GM20000 (cell line): Measurements from ENCODE around the gene KRTAP12-4.
"Not testable (repeated sequence)": the region's sequence is repeated elsewhere in the genome, so short reads cannot be mapped to it uniquely, and the experiment has no call there.

ENCODE experiments used
- DNase-seq: peaks from one replicate; pipeline ENCODE4 v3.0.0; 2012; ENCODE audit warnings: low spot score
- TF ChIP-seq, protein P1 (sequence below): IDR thresholded peaks from 2 replicates; pipeline ENCODE4 v1.5.1; 2012; ENCODE audit warnings: mild to moderate bottlenecking, control low read depth; ENCODE audit errors: extremely low read depth, missing control alignments

The KRTAP12-4 gene

DNA sequence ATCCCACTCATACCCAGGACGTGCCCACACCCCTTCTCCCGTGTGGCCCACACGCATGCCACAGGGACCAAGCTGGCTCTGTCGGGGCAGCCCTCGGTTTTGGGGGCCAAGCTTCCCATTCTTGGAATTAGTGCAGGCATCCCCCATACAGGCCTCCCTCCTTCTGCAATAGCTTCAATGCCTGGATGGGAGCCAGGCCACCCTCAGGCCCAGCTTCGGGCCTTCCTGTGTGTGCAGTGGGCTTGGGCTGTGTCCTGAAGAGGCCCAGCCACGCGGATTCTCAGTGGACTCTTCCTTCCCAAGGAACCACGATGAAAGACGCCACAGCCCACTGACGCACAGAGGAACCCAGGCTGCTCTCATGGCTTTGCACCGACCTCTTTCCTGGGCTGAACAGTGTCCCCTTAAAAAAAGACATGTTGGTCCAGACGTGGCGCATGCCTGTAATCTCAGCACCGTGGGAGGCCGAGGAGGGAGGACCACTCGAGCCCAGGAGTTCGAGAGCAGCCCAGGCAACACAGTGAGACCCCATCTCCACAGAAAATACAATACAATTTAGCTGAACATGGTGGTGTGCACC is 4.8 kb downstream of the KRTAP12-4 start:
- TF ChIP-seq, protein P1, sequence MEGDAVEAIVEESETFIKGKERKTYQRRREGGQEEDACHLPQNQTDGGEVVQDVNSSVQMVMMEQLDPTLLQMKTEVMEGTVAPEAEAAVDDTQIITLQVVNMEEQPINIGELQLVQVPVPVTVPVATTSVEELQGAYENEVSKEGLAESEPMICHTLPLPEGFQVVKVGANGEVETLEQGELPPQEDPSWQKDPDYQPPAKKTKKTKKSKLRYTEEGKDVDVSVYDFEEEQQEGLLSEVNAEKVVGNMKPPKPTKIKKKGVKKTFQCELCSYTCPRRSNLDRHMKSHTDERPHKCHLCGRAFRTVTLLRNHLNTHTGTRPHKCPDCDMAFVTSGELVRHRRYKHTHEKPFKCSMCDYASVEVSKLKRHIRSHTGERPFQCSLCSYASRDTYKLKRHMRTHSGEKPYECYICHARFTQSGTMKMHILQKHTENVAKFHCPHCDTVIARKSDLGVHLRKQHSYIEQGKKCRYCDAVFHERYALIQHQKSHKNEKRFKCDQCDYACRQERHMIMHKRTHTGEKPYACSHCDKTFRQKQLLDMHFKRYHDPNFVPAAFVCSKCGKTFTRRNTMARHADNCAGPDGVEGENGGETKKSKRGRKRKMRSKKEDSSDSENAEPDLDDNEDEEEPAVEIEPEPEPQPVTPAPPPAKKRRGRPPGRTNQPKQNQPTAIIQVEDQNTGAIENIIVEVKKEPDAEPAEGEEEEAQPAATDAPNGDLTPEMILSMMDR = no peak
- no peak for DNase-seq

DNA sequence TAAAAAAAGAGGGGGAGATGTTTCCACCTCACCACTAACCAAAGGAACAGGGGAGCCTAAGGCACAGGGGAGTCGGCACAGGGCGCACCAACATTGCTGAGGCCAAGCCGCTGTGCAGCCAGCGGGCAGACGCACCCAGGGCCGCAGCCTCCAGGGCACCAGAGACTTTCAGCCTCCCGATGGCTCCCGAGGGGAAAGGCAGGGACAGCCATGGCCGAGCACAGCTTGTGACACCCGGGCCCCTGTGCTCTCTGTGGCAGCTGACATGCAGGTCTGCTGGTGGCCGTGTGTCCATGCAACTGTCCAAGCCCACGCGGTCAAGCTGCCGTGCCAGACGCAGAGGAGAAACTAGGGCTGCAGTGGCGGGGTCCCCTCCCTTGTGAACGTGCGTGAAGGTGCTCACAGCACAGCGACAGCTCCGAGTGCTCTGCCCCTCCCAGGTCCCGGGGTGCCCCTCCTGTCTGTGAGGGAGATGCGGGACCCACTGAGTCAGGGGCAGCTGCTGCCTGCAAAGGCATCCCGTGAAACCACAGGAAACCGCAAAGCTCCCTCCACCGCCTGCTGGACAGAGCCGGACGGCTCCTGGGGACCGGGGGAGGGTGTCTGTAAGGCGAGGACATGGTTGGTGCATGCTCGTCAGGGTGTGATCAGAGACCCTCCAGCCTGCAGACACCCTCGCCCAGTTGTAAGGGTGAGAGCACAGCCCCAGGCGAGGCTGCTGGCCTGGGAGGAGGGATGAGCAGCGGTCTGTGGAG is 5.7 kb downstream of the KRTAP12-4 start:
- TF ChIP-seq, protein P1 = no peak
- no peak for DNase-seq

DNA sequence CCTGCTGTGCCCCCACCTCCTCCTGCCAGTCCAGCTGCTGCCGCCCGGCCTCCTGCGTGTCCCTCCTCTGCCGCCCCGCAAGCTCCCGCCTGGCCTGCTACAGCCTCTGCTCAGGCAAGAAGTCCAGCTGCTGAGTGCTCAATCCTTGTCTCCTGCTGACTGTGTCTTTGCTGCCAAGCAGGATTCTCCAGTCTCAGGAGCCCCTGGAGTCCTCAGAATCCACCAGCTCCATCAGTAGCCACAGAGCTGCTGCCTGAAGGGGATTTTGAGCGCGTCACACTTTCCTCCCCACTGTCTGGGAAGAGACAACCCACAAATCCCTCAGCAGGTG is 7.3 kb downstream of the KRTAP12-4 start:
- TF ChIP-seq, protein P1 = no peak
- no peak for DNase-seq

DNA sequence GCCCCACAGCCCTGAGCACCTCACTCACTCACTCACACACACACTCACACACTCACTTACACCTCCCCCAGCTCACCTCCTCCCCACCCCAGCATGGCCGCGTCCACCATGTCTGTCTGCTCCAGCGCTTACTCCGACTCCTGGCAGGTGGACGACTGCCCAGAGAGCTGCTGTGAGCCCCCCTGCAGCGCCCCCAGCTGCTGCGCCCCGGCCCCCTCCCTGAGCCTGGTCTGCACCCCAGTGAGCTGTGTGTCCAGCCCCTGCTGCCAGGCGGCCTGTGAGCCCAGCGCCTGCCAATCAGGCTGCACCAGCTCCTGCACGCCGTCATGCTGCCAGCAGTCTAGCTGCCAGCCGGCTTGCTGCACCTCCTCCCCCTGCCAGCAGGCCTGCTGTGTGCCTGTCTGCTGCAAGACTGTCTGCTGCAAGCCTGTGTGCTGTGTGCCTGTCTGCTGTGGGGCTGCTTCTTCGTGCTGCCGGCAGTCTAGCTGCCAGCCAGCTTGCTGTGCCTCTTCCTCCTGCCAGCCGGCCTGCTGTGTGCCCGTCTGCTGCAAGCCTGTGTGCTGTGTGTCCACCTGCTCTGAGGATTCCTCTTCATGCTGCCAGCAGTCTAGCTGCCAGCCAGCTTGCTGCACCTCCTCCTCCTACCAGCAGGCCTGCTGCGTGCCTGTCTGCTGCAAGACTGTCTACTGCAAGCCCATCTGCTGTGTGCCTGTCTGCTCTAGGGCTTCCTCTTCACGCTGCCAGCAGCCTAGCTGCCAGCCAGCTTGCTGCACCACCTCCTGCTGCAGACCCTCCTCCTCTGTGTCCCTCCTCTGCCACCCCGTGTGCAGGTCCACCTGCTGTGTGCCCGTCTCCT is 7.9 kb downstream of the KRTAP12-4 start, which contains the start of gene KRTAP10-11:
TSS of gene KRTAP10-11 (plus strand) at position 49 of the 856 bp plus-strand sequence. CDS start at position 94, 45 bp downstream.
- DNase-seq = not testable (repeated sequence)

DNA sequence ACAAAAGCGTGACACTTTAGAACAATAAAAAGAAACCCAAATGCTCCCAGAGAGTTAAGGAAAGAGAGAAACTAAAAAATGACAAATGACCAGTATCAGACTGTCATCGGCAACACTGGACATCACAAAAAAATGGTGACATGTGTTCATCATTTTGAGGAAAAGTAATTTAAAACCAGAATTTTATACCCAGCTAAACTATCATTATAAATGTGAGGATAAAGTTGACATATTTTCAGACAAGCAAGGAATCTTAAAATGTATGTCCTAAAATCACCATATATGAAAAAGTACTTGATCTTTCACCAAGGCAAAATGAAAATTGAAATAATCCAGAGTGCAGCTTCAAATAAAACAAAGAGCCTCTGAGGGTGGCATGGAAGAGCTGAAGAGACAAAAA is 9.6 kb downstream of the KRTAP12-4 start:
- TF ChIP-seq, protein P1 = no peak

DNA sequence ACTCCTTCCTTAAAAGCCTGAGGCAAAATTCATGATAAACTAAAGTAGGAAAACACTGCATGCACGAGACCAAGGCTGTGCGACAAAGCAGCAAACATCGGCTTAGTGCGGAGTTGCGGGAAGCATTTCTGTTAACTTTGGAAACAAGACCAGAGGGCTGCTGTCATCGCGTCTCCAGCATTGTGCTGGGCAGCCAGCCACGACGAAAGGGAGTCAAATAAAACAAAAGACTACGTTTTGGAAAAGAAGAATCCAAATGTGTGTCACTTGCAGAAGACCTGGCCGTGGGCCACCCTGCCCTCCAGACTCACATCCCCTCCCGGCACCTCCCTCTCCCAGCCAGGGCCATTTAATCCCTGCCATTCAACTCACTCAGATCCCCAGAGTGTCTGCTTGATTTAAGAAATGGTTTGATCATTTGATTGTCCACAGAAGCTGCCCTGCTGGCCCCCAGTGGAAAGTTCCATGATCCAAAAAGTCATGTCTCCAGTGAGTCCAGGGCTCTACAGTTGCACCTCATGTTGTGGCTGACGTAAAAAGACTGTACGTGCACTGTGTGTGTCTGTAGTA is 10.6 kb downstream of the KRTAP12-4 start:
- no peak for DNase-seq

More for the DNA sequence above, 9.6 kb downstream of the KRTAP12-4 start:
- no peak for DNase-seq

DNA sequence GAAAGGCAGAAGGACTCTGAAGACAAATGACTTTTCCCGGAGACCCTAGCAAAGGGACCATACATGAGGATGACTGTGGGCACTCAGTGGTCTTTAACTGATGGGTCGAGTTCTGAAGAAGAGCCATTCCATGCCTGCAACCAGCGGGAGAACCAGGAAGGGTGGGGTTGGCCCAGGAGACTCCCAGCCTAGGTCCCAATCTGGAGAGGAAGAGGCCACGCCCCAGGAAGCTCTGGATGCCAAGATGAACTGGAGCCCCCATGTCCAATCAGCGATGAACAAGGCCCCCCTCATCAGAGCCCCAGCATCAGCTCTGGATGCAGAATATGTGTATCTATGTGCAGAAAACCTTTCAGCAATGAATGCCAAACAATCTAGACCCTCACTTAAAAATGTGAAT is 13.7 kb downstream of the KRTAP12-4 start:
- TF ChIP-seq, protein P1 = no peak
- DNase-seq = no peak

More for the DNA sequence above, 10.6 kb downstream of the KRTAP12-4 start:
- TF ChIP-seq, protein P1 = no peak
